ENCODE measurements around the gene DNMBP.
"Not testable (repeated sequence)": the region's sequence is repeated elsewhere in the genome, so short reads cannot be mapped to it uniquely, and the experiment has no call there.

The DNMBP gene

GRCh38 chr10:99943908-99944307, 65.8 kb downstream of the DNMBP start:
- no peak for DNase-seq

DNA sequence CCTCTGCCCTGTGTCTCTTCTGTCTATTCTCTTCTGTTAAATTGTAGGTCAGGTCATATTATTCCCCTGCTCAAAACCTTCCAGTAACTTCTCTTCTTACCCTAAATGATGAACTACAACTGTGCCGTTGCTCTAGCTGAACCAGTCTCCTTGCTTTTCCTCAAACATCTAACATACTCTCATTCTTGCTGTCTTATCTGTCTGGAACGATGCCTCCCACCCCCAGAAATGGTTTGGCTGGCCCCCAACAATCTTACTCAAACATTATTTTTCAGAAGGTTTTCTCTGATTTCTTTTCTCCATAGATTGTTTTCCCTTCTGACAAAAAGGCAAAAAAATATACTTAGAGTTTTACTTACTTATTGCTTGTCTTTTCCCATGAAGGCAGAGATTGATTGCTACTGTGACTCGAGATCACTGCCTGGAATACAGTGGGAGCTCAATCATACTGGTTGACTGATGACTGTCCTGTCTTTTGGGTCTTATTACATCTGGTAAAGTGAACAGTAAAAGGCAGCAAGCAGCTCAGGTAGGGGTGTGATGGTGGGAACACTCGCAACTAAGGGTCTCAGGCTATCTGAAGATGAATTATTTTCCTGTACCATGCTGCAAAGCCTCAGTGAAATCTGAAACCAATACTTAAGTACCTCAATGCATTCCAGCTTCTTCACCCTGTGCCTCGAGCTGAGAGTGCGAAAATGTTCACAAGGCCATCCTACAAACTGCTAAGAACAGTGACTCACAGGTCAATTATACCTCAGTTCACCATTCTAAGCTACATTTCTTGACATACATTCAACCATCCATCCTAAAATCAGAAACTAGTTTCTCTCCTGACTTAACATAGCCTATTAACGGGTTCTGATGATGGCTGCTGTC, 67.6 kb downstream of the DNMBP start:
- DNase-seq, result no peak

- no peak for DNase-seq
Measured at GRCh38 chr10:99938563-99938962, 71.2 kb downstream of the DNMBP start.

DNA sequence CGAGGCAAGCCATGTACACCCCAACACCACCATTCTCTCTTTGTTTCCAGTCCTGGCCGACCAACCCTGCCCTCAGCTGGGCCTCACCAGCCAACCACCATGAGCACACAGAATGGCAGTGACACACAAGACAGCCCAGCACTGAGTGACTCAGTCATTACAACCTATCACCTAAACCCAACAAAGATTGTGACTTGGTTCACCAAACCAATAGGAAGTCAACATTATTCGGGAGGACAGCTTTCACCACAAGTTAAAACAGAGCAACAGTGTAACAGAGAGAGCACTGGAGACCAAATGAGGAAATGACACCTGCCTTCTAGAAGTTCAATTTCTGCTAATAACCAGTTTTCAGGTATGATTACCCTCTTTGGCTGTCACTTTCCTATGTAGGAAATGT, 72.1 kb downstream of the DNMBP start:
- DNase-seq, result no peak

DNA sequence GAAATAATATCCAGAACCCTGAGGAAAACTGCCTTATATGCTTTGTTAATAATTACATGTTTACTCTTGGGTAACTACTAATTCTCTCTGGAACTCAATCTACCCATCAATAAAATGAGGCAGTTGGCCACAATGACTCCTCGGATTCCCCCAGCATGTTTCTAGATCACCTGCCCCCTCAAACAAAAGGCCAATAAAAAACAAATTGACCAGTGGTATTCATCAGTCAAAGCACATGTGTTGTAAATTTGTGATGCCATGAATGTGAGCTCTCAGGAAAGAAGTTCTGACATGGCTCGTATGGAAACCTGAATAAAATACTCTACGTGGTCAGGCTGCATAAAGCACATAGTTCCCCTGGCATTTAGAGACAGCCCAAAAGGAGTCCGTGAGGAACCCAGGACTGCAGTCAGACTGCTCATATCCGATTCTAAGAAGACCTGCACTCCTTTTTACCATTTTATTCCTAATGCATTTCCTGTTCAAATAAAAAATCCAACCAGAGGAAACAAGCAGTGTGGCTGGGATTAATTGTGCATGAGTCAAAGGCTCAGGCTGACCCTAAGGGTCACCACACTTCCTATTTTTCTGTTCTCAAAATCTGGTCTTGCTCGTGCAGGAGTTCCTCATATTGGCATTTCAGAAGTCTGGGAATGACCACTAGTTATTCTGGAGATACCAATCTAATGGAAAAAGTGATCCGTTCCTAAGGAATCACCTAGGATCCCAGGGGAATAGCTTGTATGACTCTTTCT, 77.4 kb downstream of the DNMBP start:
- not testable (repeated sequence) for DNase-seq

DNA sequence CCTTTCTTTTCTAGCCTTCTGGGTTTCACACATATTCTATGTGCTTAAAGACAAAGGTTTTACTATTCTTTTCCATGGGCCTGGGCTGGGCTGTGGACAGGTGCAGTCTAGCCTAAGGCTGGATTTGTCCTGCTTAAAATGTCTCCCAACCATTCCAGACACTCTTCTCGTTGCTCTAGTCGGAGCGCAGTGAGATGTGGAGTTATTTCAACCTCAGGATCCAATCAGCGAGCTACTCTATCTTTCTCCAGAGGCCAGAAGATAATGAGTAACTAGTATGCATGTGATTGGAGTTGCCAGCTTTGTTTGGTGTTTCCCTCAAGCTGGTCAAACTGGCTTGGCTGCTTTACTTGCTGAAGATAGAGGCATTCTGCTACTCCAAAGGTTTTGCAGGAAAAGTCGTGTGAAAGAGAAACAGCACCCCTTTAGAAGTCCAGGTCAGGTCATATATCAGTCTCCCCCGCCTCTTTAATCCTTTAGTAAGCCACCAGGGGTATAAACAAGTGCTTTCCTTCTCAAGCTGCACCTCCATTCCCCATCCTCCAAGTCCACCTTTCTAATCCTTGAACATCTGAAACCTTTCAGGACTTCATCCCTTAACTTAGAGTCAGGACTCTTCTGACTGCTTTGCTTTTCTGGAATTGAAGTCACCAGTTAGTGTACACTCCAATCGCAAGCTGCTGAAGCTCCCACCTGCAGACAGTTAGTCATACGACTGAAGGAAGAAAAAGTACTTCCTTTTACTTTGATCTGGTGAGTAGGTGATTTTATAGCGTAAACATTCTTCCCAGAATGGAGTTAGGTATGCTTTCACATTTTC, 78.8 kb downstream of the DNMBP start:
- no peak for DNase-seq

GRCh38 chr10:99929360-99929759, 80.4 kb downstream of the DNMBP start:
- DNase-seq, result no peak

GRCh38 chr10:99927721-99928280, 81.9 kb downstream of the DNMBP start:
- DNase-seq, result no peak

DNA sequence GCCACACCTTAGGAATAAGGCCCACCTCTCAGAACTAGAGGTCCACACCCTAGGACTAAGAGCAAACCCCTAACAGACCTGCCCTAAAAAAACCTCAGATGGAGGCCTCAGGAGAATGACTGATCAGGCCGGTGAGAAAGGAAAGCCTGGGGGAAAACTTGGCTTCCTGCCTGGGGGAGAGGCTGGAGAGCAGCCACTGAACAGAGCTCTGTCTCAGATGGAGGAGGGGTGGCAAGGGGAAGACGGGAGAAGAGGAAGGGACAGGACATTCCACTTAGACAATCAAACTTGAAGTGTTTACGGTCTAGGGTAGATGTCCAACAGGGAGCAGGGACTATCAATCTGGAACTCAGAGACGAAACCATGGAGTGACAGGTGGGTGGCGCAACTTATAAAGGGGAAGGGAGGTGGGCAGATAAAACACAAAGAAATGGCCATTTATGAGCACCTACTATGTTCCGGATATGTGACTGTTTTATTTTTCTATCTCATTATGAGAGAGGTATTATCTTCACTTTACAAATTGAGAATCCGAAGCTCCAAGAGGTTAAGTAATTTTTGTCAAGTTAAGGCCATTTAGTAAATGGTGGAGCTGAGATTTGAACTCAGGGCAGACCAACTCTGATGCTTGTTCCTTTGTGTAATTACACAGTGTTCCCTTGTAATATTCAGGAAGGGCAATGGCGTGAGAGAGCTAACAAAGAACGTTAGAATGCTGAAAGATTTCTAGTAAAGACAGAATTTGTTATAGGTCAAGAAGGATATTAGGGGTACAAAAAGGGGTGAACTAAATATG, 82.6 kb downstream of the DNMBP start:
- DNase-seq, result no peak

- DNase-seq, result no peak
Measured at GRCh38 chr10:99924451-99925255, 85.1 kb downstream of the DNMBP start.

- no peak for DNase-seq
Measured at GRCh38 chr10:99921948-99922347, 87.8 kb downstream of the DNMBP start.

GRCh38 chr10:99920901-99921300, 88.8 kb downstream of the DNMBP start:
- DNase-seq, result no peak

DNA sequence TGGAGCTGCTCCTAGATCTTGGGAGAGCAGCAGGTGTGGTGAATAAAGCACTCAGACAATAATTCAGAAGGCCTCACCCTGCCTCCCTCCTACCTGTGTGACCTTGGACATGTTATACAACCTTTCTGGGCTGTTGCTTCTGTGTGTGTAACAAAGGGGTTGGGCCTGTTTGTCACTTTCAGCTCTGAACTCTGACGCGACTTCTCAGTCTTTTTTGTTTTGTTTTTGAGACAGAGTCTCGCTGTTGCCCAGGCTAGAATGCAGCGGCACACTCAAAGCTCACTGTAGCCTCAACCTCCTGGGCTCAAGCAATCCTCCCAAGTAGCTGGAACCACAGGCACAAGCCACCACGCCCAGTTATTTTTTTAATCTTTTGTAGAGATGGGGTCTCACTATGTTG, 89.3 kb downstream of the DNMBP start:
- DNase-seq, result no peak

DNA sequence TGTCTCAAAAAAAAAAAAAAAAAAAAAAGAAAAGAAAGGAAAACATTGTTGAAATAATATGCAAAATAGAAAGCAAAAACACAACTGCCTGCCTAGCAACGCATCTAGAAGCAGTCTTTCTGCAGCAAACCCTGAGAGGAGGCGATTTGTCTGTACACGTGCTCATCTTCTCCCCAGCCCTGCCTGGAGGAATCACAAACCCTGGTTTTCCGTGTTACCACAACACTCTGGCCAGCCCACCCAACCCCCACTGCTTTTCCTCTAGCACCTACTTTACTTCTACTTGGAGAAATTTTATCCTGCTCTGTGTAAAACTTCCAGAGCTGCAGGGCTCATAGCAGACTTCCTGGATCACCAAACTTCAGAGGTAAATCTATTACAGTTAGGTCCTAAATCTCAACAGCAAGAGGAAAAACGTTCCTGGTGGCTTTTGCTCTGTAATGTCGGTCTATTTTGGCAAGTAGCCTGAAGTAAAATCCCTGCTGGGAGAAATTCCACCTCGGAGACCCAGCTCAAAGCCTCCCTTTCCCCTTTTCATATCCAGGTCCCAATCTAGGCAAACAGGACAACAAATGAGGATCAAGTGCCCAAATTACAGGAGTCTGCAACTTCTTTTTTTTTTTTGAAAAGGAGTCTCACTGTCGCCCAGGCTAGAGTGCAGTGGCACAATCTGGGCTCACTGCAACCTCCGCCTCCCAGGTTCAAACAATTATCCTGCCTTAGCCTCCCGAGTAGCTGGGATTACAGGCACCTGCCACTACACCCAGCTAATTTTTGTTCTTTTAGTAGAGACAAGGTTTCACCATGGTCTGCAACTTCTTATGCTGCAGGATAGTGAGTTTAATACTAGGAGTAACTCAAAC, 91.6 kb downstream of the DNMBP start:
- no peak for DNase-seq

DNA sequence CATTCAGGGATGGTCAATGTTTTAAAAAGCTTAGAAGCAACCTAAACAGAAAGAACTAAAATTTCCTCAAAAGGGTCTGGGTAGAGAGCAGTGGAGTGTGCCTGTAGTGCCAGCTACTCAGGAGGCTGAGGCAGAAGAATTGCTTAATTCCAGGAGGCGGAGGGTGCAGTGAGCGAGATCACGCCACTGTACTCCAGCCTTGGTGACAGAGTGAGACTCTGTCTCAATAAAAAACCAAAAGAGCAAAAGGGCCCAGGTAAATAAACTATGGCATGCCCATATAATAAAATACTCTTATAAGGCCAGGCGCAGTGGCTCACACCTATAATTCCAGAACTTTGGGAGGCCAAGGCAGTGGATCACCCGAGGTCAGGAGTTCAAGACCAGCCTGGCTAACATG, 93.0 kb downstream of the DNMBP start:
- DNase-seq, result no peak

DNA sequence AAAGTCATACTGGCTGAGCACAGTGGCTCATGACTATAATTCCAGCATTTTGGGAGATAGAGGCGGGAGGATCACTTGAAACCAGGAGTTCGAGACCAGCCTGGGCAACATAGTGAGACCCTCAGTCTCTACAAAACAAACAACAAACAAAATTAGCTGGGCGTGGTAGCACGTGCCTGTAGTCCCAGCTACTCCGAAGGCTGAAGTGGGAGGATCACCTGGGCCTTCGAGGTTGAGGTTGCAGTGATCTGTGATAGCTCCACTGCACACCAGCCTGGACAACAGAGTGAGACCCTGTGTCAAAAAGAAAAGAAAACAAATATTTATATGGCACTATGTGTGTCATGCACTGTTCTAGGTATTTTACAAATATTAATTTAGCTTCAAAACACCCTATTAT, 94.3 kb downstream of the DNMBP start:
- no peak for DNase-seq

GRCh38 chr10:99914236-99914635, 95.5 kb downstream of the DNMBP start:
- no peak for DNase-seq

DNA sequence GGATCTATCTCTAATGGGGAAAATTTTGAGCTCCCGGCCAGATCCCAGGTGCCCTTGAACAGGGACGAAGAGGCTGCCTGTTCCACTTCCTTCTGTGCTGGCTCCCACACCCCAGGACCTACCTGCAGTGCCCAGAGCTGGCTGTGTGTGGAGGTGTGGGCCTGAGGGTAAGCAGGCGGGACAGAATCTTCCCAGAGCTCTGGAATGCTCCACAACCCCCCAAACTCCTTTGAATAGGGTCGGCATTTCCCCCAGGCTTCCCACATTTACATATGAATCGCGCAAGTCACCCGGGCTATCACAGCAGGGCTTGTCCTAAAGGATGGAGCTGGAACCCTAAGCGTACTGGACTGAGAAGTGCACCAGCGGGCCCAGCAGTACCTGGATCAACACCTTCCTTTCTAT, 95.9 kb downstream of the DNMBP start:
- DNase-seq, result no peak

- DNase-seq, result no peak
Measured at GRCh38 chr10:99912041-99912440, 97.7 kb downstream of the DNMBP start.

- no peak for DNase-seq
Measured at GRCh38 chr10:99908512-99908911, 101.2 kb downstream of the DNMBP start.
